ENCODE measurements around the gene CTDSP2.

GRCh38 chr12:57816001-57816854 lies 30.3 kb downstream of the CTDSP2 start:
- no peak for TF ChIP-seq CTCF (IDR thresholded peaks at IDR 0.05; ENCODE audit: insufficient read depth, low read length, poor library complexity, severe bottlenecking)
- no peak for TF ChIP-seq EZH2phosphoT487 (conservative IDR thresholded peaks at IDR 0.05; ENCODE audit: low read length)

Data from SU-DHL-6 (cell line).